DND-41 (cell line): ENCODE results near the gene PEAK3.

ENCODE experiments used
- EZH2 ChIP-seq: IDR thresholded peaks from 3 replicates; pipeline ENCODE4 v1.6.1; 2012; ENCODE audit warnings: borderline replicate concordance, low read depth, mild to moderate bottlenecking, moderate library complexity, low read length, inconsistent platforms; ENCODE audit not compliant: severe bottlenecking
- TF ChIP-seq, protein P1 (sequence below): IDR thresholded peaks from 2 replicates; pipeline ENCODE4 v1.5.1; 2012; ENCODE audit warnings: borderline replicate concordance, low read length, moderate library complexity, mild to moderate bottlenecking; ENCODE audit not compliant: poor library complexity, severe bottlenecking; ENCODE audit errors: extremely low read depth

DNA sequence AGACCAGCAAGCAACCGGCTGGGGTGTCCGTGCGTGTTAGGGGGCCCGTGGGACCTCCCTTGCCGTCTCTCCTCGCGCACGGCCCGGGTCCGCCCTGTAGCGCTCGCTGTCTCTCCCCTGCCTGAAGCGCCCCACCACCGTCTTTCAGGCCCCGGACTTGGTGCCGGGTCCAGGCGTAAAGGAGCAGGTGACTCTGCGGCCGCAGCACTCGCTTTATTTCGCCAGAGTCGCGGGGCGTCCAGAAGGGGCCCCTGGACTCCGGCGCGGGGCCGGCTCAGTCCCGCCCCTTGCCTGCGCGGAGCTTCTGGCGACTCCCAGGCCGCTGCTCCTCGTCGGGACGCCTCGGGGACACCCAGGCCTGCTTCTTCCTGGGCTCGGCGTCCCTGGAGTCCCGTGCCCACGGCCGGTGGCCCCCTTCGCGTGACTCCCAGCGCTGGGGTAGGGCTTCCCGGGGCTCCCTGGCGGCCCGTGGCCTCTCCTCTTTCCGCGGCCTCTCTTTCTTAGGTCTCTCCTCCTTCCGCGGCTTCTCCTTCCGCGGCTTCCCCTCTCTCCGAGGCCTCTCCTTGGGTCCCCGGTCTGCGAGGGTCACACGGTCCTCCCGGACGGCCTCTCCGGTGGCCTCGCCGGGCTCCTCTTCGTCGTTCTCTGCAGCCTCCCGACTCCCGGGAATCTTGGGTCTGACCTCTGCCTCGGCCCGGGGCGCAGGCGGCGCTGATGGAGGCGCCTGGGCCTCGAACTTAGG, 29.7 kb downstream of the PEAK3 start:
- TF ChIP-seq, protein P1, sequence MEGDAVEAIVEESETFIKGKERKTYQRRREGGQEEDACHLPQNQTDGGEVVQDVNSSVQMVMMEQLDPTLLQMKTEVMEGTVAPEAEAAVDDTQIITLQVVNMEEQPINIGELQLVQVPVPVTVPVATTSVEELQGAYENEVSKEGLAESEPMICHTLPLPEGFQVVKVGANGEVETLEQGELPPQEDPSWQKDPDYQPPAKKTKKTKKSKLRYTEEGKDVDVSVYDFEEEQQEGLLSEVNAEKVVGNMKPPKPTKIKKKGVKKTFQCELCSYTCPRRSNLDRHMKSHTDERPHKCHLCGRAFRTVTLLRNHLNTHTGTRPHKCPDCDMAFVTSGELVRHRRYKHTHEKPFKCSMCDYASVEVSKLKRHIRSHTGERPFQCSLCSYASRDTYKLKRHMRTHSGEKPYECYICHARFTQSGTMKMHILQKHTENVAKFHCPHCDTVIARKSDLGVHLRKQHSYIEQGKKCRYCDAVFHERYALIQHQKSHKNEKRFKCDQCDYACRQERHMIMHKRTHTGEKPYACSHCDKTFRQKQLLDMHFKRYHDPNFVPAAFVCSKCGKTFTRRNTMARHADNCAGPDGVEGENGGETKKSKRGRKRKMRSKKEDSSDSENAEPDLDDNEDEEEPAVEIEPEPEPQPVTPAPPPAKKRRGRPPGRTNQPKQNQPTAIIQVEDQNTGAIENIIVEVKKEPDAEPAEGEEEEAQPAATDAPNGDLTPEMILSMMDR: no peak
- no peak for TF ChIP-seq EZH2
